HepG2 (cell line): ENCODE measurements around the gene GNL3.

Experiments used
- HDAC2 ChIP-seq: sonication (generic); formaldehyde crosslinking; IDR thresholded peaks from 2 replicates; pipeline ENCODE4 v1.4.0; 2020; ENCODE audit warnings: missing genetic modification reagents
- MLLT10 ChIP-seq: sonication (generic); formaldehyde crosslinking; IDR thresholded peaks from 2 replicates; pipeline ENCODE4 v1.4.0; 2020; ENCODE audit warnings: missing genetic modification reagents
- NFYC ChIP-seq: IDR thresholded peaks from 2 replicates; pipeline ENCODE4 v1.6.1; 2016; ENCODE audit warnings: missing genetic modification reagents, missing compliant biosample characterization
- TAF1 ChIP-seq: sonication (generic); formaldehyde crosslinking; IDR thresholded peaks from 2 replicates; pipeline ENCODE4 v1.4.0; 2020; ENCODE audit warnings: missing genetic modification reagents
- THRA ChIP-seq: sonication (generic); formaldehyde crosslinking; IDR thresholded peaks from 2 replicates; pipeline ENCODE4 v1.4.0; 2020; ENCODE audit warnings: missing genetic modification reagents, borderline replicate concordance
- YEATS2 ChIP-seq: sonication (generic); formaldehyde crosslinking; IDR thresholded peaks from 2 replicates; pipeline ENCODE4 v1.4.0; 2020; ENCODE audit warnings: missing genetic modification reagents, borderline replicate concordance
- ZNF235 ChIP-seq: sonication (generic); formaldehyde crosslinking; IDR thresholded peaks from 2 replicates; pipeline ENCODE4 v1.8.1; 2023; ENCODE audit warnings: mild to moderate bottlenecking, missing genetic modification reagents, borderline replicate concordance
- ZNF768 ChIP-seq: sonication (generic); formaldehyde crosslinking; IDR thresholded peaks from 2 replicates; pipeline ENCODE4 v1.4.0; 2020; ENCODE audit warnings: missing genetic modification reagents
- TF ChIP-seq, protein P1 (sequence below): sonication (generic); formaldehyde crosslinking; IDR thresholded peaks from 2 replicates; pipeline ENCODE4 v1.5.0; 2020; ENCODE audit warnings: missing genetic modification reagents

- TF ChIP-seq, protein P1, sequence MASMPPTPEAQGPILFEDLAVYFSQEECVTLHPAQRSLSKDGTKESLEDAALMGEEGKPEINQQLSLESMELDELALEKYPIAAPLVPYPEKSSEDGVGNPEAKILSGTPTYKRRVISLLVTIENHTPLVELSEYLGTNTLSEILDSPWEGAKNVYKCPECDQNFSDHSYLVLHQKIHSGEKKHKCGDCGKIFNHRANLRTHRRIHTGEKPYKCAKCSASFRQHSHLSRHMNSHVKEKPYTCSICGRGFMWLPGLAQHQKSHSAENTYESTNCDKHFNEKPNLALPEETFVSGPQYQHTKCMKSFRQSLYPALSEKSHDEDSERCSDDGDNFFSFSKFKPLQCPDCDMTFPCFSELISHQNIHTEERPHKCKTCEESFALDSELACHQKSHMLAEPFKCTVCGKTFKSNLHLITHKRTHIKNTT: no peak
- no peak for TF ChIP-seq ZNF235 (CRISPR knock-in tag)
- no peak for TF ChIP-seq THRA
- no peak for TF ChIP-seq YEATS2 (CRISPR knock-in tag)
- TF ChIP-seq MLLT10 (CRISPR knock-in tag): no peak
- TF ChIP-seq ZNF768 (CRISPR knock-in tag): no peak
- no peak for TF ChIP-seq NFYC
- TF ChIP-seq HDAC2 (CRISPR knock-in tag): no peak
- no peak for TF ChIP-seq TAF1 (CRISPR knock-in tag)
These were observed 15.0 kb upstream of the GNL3 start for GRCh38 chr3:52670621-52671521.
